HepG2 (cell line): ENCODE data around the gene CRYGA. TPM values are rescaled to one million over a fixed set of nuclear protein-coding genes. Genes with fewer than 3 reads are reported as not detected.

Experiments used
- FOXP1 ChIP-seq, 2 experiments: fragments of 450-650 bp in 1 of 2; IDR thresholded peaks; 2 replicates each; pipeline ENCODE4 v1.6.1; 2017 to 2018; ENCODE audit warnings: antibody characterized with exemption in 1 of 2
- HHEX ChIP-seq: IDR thresholded peaks from 2 replicates; pipeline ENCODE4 v1.6.1; 2016; ENCODE audit warnings: control low read depth
- JUNB ChIP-seq: sonication (generic); formaldehyde crosslinking; IDR thresholded peaks from 2 replicates; pipeline ENCODE4 v1.8.0; 2022; ENCODE audit warnings: missing genetic modification reagents, mild to moderate bottlenecking, borderline replicate concordance
- KAT8 ChIP-seq: IDR thresholded peaks from 2 replicates; pipeline ENCODE4 v1.6.1; 2016; ENCODE audit warnings: missing genetic modification reagents, missing compliant biosample characterization
- KLF11 ChIP-seq: IDR thresholded peaks from 2 replicates; pipeline ENCODE4 v1.6.1; 2016; ENCODE audit warnings: missing compliant biosample characterization
- NPAS2 ChIP-seq: sonication (generic); formaldehyde crosslinking; IDR thresholded peaks from 2 replicates; pipeline ENCODE4 v1.8.0; 2022; ENCODE audit warnings: mild to moderate bottlenecking, missing genetic modification reagents, borderline replicate concordance
- PLSCR1 ChIP-seq: sonication (generic); formaldehyde crosslinking; IDR thresholded peaks from 2 replicates; pipeline ENCODE4 v1.5.0; 2020; ENCODE audit warnings: missing genetic modification reagents, mild to moderate bottlenecking, borderline replicate concordance
- SMYD3 ChIP-seq: sonication (generic); formaldehyde crosslinking; IDR thresholded peaks from 2 replicates; pipeline ENCODE4 v1.8.1; 2023; ENCODE audit warnings: mild to moderate bottlenecking, missing genetic modification reagents
- TRIM24 ChIP-seq: sonication (generic); formaldehyde crosslinking; IDR thresholded peaks from 2 replicates; pipeline ENCODE4 v1.8.0; 2022; ENCODE audit warnings: mild to moderate bottlenecking, missing genetic modification reagents
- ZFP91 ChIP-seq: sonication (generic); formaldehyde crosslinking; IDR thresholded peaks from 2 replicates; pipeline ENCODE4 v1.9.0; 2022; ENCODE audit warnings: missing genetic modification reagents, mild to moderate bottlenecking, borderline replicate concordance
- ZNF382 ChIP-seq: sonication (generic); formaldehyde crosslinking; IDR thresholded peaks from 2 replicates; pipeline ENCODE4 v1.5.0; 2020; ENCODE audit warnings: missing genetic modification reagents, mild to moderate bottlenecking, borderline replicate concordance
- ZNF737 ChIP-seq: sonication (generic); formaldehyde crosslinking; IDR thresholded peaks from 2 replicates; pipeline ENCODE4 v1.5.0; 2020; ENCODE audit warnings: missing genetic modification reagents, mild to moderate bottlenecking, borderline replicate concordance
- ZNF784 ChIP-seq: sonication (generic); formaldehyde crosslinking; IDR thresholded peaks from 2 replicates; pipeline ENCODE4 v1.5.1; 2020; ENCODE audit warnings: missing genetic modification reagents, mild to moderate bottlenecking, borderline replicate concordance
- ZNF878 ChIP-seq: sonication (generic); formaldehyde crosslinking; IDR thresholded peaks from 2 replicates; pipeline ENCODE4 v1.8.1; 2023; ENCODE audit warnings: mild to moderate bottlenecking, missing genetic modification reagents, moderate library complexity
- polyA plus RNA-seq, 8 experiments: library from polyadenylated mRNA; depleted of rRNA in 3 of 8; stranded (reverse) in 7 of 8; unstranded in 1 of 8; fragments of >200 nt; fragmentation: Illumina TruSeq in 4 of 8; extraction: Trizol in 4 of 8; gene quantifications; 2 replicates each; pipeline versions ENCODE4 v1.2.1 to v1.2.3, GENCODE V29; 2011 to 2016; ENCODE audit warnings: low read depth in 4 of 8, missing spikeins in 1 of 8, mixed read lengths in 1 of 8; ENCODE audit not compliant: insufficient read depth in 1 of 8
- total RNA-seq, 5 experiments: library from RNA; depleted of rRNA; stranded (reverse); fragments of >200 nt; fragmentation: Illumina TruSeq; extraction: Trizol; gene quantifications; 2 replicates each; pipeline ENCODE4 v1.2.3, GENCODE V29; 2016; ENCODE audit warnings: low read depth in 1 of 5
- TF ChIP-seq, protein P1 (sequence below): sonication (generic); formaldehyde crosslinking; IDR thresholded peaks from 2 replicates; pipeline ENCODE4 v1.4.0; 2020; ENCODE audit warnings: missing genetic modification reagents
- TF ChIP-seq, protein P2 (sequence below): sonication (generic); formaldehyde crosslinking; IDR thresholded peaks from 2 replicates; pipeline ENCODE4 v1.4.0; 2020; ENCODE audit warnings: mild to moderate bottlenecking, missing genetic modification reagents, borderline replicate concordance
- TF ChIP-seq, protein P3 (sequence below): sonication (generic); formaldehyde crosslinking; IDR thresholded peaks from 2 replicates; pipeline ENCODE4 v1.5.0; 2020; ENCODE audit warnings: missing genetic modification reagents

The CRYGA gene
- total and polyA plus RNA-seq, 2 of the 13 experiments (the other 11 are each of a cell fraction or from before 2014, with no cell fraction given), result not detected

GRCh38 chr2:208179028-208179609 is 15.7 kb upstream of the CRYGA start (continued):
- TF ChIP-seq NPAS2 (CRISPR knock-in tag) (no peak), ZNF784 (no peak), KAT8 (CRISPR knock-in tag) (0 out of 2 replicates have a peak, but pooled peaks have one; percentile 18), ZNF382 (CRISPR knock-in tag) (no peak), ZNF878 (no peak), KLF11 (CRISPR knock-in tag) (no peak), TRIM24 (CRISPR knock-in tag) (0 out of 2 replicates have a peak, but pooled peaks have one; percentile 28), ZNF737 (no peak), FOXP1 (IDR thresholded peaks at IDR 0.05) (no peak), FOXP1 (CRISPR knock-in tag; IDR thresholded peaks at IDR 0.05) (no peak), JUNB (CRISPR knock-in tag) (no peak), SMYD3 (no peak), HHEX (CRISPR knock-in tag) (no peak), ZFP91 (CRISPR knock-in tag) (0 out of 2 replicates have a peak, but pooled peaks have one; percentile 17), PLSCR1 (CRISPR knock-in tag) (no peak)
- TF ChIP-seq, protein P1, sequence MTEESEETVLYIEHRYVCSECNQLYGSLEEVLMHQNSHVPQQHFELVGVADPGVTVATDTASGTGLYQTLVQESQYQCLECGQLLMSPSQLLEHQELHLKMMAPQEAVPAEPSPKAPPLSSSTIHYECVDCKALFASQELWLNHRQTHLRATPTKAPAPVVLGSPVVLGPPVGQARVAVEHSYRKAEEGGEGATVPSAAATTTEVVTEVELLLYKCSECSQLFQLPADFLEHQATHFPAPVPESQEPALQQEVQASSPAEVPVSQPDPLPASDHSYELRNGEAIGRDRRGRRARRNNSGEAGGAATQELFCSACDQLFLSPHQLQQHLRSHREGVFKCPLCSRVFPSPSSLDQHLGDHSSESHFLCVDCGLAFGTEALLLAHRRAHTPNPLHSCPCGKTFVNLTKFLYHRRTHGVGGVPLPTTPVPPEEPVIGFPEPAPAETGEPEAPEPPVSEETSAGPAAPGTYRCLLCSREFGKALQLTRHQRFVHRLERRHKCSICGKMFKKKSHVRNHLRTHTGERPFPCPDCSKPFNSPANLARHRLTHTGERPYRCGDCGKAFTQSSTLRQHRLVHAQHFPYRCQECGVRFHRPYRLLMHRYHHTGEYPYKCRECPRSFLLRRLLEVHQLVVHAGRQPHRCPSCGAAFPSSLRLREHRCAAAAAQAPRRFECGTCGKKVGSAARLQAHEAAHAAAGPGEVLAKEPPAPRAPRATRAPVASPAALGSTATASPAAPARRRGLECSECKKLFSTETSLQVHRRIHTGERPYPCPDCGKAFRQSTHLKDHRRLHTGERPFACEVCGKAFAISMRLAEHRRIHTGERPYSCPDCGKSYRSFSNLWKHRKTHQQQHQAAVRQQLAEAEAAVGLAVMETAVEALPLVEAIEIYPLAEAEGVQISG (CRISPR knock-in tag), result peak; percentile 31; the same call in 1 of the 2 replicates
- TF ChIP-seq, protein P2, sequence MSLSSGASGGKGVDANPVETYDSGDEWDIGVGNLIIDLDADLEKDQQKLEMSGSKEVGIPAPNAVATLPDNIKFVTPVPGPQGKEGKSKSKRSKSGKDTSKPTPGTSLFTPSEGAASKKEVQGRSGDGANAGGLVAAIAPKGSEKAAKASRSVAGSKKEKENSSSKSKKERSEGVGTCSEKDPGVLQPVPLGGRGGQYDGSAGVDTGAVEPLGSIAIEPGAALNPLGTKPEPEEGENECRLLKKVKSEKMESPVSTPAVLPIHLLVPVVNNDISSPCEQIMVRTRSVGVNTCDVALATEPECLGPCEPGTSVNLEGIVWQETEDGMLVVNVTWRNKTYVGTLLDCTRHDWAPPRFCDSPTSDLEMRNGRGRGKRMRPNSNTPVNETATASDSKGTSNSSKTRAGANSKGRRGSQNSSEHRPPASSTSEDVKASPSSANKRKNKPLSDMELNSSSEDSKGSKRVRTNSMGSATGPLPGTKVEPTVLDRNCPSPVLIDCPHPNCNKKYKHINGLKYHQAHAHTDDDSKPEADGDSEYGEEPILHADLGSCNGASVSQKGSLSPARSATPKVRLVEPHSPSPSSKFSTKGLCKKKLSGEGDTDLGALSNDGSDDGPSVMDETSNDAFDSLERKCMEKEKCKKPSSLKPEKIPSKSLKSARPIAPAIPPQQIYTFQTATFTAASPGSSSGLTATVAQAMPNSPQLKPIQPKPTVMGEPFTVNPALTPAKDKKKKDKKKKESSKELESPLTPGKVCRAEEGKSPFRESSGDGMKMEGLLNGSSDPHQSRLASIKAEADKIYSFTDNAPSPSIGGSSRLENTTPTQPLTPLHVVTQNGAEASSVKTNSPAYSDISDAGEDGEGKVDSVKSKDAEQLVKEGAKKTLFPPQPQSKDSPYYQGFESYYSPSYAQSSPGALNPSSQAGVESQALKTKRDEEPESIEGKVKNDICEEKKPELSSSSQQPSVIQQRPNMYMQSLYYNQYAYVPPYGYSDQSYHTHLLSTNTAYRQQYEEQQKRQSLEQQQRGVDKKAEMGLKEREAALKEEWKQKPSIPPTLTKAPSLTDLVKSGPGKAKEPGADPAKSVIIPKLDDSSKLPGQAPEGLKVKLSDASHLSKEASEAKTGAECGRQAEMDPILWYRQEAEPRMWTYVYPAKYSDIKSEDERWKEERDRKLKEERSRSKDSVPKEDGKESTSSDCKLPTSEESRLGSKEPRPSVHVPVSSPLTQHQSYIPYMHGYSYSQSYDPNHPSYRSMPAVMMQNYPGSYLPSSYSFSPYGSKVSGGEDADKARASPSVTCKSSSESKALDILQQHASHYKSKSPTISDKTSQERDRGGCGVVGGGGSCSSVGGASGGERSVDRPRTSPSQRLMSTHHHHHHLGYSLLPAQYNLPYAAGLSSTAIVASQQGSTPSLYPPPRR (CRISPR knock-in tag), result no peak
- TF ChIP-seq, protein P3, sequence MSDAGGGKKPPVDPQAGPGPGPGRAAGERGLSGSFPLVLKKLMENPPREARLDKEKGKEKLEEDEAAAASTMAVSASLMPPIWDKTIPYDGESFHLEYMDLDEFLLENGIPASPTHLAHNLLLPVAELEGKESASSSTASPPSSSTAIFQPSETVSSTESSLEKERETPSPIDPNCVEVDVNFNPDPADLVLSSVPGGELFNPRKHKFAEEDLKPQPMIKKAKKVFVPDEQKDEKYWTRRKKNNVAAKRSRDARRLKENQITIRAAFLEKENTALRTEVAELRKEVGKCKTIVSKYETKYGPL (CRISPR knock-in tag), result no peak
